Smooth muscle cell (in vitro differentiated cells): Measurements from ENCODE around the gene RAET1E. TPM values are rescaled to one million over a fixed set of nuclear protein-coding genes. Genes with fewer than 3 reads are reported as not detected.

Experiments used
- DNase-seq: peaks from one replicate; lab custom pipeline; 2025; ENCODE audit not compliant: unreplicated experiment; lab: John Stamatoyannopoulos, UW
- H2AFZ ChIP-seq: fragments of 200-600 bp; sonication (generic); 2 replicates; pipeline ENCODE4 v1.6.0; 2016; ENCODE audit warnings: antibody characterized with exemption, low read depth, mild to moderate bottlenecking
- H3F3A ChIP-seq: fragments of 200-600 bp; sonication (generic); 2 replicates; pipeline ENCODE4 v1.6.0; 2017; ENCODE audit warnings: antibody characterized with exemption, low read depth
- H3K27ac ChIP-seq: fragments of 200-600 bp; sonication (generic); 2 replicates; pipeline ENCODE4 v1.5.1; 2016; ENCODE audit warnings: low read depth, mild to moderate bottlenecking
- H3K27me3 ChIP-seq: fragments of 200-600 bp; sonication (generic); 2 replicates; pipeline ENCODE4 v1.6.1; 2016; ENCODE audit warnings: low read depth, mild to moderate bottlenecking
- H3K36me3 ChIP-seq: fragments of 200-600 bp; sonication (generic); 2 replicates; pipeline ENCODE4 v1.5.1; 2016; ENCODE audit warnings: low read depth
- H3K4me1 ChIP-seq: fragments of 200-600 bp; sonication (generic); 2 replicates; pipeline ENCODE4 v1.5.1; 2016; ENCODE audit warnings: low read depth
- H3K4me2 ChIP-seq: fragments of 200-600 bp; sonication (generic); 2 replicates; pipeline ENCODE4 v1.6.0; 2016; ENCODE audit warnings: mild to moderate bottlenecking
- H3K4me3 ChIP-seq: fragments of 200-600 bp; sonication (generic); 2 replicates; pipeline ENCODE4 v1.5.1; 2016; ENCODE audit warnings: mild to moderate bottlenecking
- H3K79me2 ChIP-seq: fragments of 200-600 bp; sonication (generic); 2 replicates; pipeline ENCODE4 v1.6.0; 2016; ENCODE audit warnings: low read depth, mild to moderate bottlenecking
- H3K9ac ChIP-seq: fragments of 200-600 bp; sonication (generic); 2 replicates; pipeline ENCODE4 v1.6.0; 2016; ENCODE audit warnings: low read depth
- H3K9me3 ChIP-seq: fragments of 200-600 bp; sonication (generic); replicated peaks from 2 replicates; pipeline ENCODE4 v1.5.1; 2016; ENCODE audit warnings: low read depth
- H4K20me1 ChIP-seq: fragments of 200-600 bp; sonication (generic); 2 replicates; pipeline ENCODE4 v1.6.0; 2016; ENCODE audit warnings: low read depth
- CTCF ChIP-seq: fragments of 200-600 bp; sonication (generic); IDR thresholded peaks from 2 replicates; pipeline ENCODE4 v1.5.1; 2017; ENCODE audit warnings: borderline replicate concordance, mild to moderate bottlenecking, antibody characterized with exemption; ENCODE audit not compliant: insufficient read depth, poor library complexity, severe bottlenecking
- WGBS: methylation state at CpG from one replicate; pipeline ENCODE4 v1.1.7; 2016; ENCODE audit warnings: low lambda C conversion rate; 5-methylcytosine and 5-hydroxymethylcytosine counted together
- polyA plus RNA-seq: library from polyadenylated mRNA; unstranded; fragments of >200 nt; fragmentation: Nextera tagmentation; extraction: Ambion mirVana; gene quantifications from 2 replicates; pipeline ENCODE4 v1.2.1, GENCODE V29; 2016
- total RNA-seq: library from RNA; depleted of rRNA; stranded (reverse); fragments of >200 nt; gene quantifications from 2 replicates; pipeline ENCODE4 v1.2.3, GENCODE V29; 2014

The RAET1E gene
- total and polyA plus RNA-seq, 2 experiments from 2014 or later = not detected

GRCh38 chr6:149885888-149886287, 12.0 kb downstream of the RAET1E start:
- Histone ChIP-seq H3K4me2 (no peak overlapping the region), H2AFZ (no peak overlapping the region), H3K4me1 (no peaks in the 10 kb centered on the region), H3K4me3 (no peak overlapping the region), H3F3A (no peaks in the 10 kb centered on the region), H3K9me3 (no peaks in the 10 kb centered on the region), H3K27me3 (peaks cover 1% of the 10 kb centered on the region), H3K36me3 (no peaks in the 10 kb centered on the region), H3K27ac (no peak overlapping the region), H4K20me1 (no peaks in the 10 kb centered on the region), H3K9ac (no peak overlapping the region), H3K79me2 (no peaks in the 10 kb centered on the region)
- 87% methylated on average over 3 of the region's 3 CpGs for WGBS
- TF ChIP-seq CTCF = no peak
- no peak for DNase-seq

- no peaks in the 10 kb centered on the region for H3K9me3 ChIP-seq
- no peak overlapping the region for H3K4me2 ChIP-seq
- H3F3A ChIP-seq = no peaks in the 10 kb centered on the region
- no peak for DNase-seq
- no peaks in the 10 kb centered on the region for H3K4me1 ChIP-seq
- H3K4me3 ChIP-seq = no peak overlapping the region
- 88% methylated on average over 7 of the region's 7 CpGs for WGBS
- H3K79me2 ChIP-seq = no peaks in the 10 kb centered on the region
- H3K9ac ChIP-seq = no peak overlapping the region
- H3K27ac ChIP-seq = no peak overlapping the region
- H3K27me3 ChIP-seq = peaks cover 11% of the 10 kb centered on the region
- no peaks in the 10 kb centered on the region for H4K20me1 ChIP-seq
- H3K36me3 ChIP-seq = no peaks in the 10 kb centered on the region
- no peak for TF ChIP-seq CTCF
- no peak overlapping the region for H2AFZ ChIP-seq
These were observed 13.3 kb downstream of the RAET1E start for GRCh38 chr6:149884617-149885016.

DNA sequence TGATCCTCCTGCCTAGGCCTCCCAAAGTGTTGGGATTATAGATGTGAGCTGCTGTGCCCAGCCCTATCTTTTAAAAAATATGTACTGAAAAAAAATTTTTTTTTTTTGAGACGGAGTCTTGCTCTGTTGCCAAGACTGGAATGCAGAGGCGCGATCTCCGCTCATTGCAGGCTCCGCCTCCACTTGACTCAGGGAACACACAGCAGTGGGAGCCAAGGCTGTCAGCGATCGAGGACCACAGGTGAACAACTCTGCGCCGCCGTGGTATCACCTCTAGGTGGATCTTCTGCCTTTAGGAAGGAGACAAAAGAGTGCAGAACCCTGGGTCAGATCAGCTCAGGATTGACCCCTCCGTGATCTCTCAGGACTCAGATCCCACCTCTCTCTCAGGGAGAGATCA, 13.7 kb downstream of the RAET1E start:
- WGBS = 40% methylated on average over 11 of the region's 11 CpGs
- H3K4me1 ChIP-seq = no peaks in the 10 kb centered on the region
- no peaks in the 10 kb centered on the region for H3K36me3 ChIP-seq
- H3K79me2 ChIP-seq = no peaks in the 10 kb centered on the region
- no peak overlapping the region for H3K27ac ChIP-seq
- H3F3A ChIP-seq = no peaks in the 10 kb centered on the region
- no peak overlapping the region for H3K4me2 ChIP-seq
- H3K9me3 ChIP-seq = no peaks in the 10 kb centered on the region
- H3K4me3 ChIP-seq = no peak overlapping the region
- H3K27me3 ChIP-seq = peaks cover 11% of the 10 kb centered on the region
- DNase-seq = no peak
- no peaks in the 10 kb centered on the region for H4K20me1 ChIP-seq
- no peak overlapping the region for H3K9ac ChIP-seq
- H2AFZ ChIP-seq = no peak overlapping the region
- TF ChIP-seq CTCF = no peak

DNA sequence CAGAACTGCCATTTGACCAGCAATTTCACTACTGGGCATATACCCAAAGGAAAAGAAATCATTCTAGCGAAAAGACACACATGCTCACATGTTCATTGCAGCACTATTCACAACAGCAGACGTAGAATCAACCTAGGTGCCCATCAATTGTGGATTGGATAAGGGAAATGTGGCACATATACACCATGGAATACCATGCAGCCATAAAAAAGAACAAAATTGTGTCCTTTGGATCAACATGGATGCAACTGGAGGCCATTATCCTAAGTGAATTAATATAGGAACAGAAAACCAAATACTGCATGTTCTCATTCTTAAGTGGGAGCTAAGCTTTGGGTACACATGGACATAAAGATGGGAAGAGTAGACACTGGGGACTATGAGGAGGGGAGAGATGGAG, 16.1 kb downstream of the RAET1E start:
- no peak overlapping the region for H2AFZ ChIP-seq
- H3K27ac ChIP-seq = no peak overlapping the region
- H3K9me3 ChIP-seq = no peaks in the 10 kb centered on the region
- peaks cover 11% of the 10 kb centered on the region for H3K27me3 ChIP-seq
- H3K79me2 ChIP-seq = no peaks in the 10 kb centered on the region
- H3K9ac ChIP-seq = no peak overlapping the region
- WGBS = 88% methylated on average over 2 of the region's 2 CpGs
- no peaks in the 10 kb centered on the region for H3K4me1 ChIP-seq
- no peaks in the 10 kb centered on the region for H4K20me1 ChIP-seq
- no peaks in the 10 kb centered on the region for H3K36me3 ChIP-seq
- no peak overlapping the region for H3K4me3 ChIP-seq
- no peaks in the 10 kb centered on the region for H3F3A ChIP-seq
- TF ChIP-seq CTCF = no peak
- no peak overlapping the region for H3K4me2 ChIP-seq
- DNase-seq = no peak
